Right lobe of liver (tissue), 4 donors: Measurements from ENCODE around the gene CHRM2.

Source experiments
- POLR2A ChIP-seq: fragments of 450-650 bp; IDR thresholded peaks from one replicate; pipeline ENCODE4 v1.6.1; 2017; ENCODE audit warnings: antibody characterized with exemption, mild to moderate bottlenecking
- TF ChIP-seq, protein P1 (sequence below), 4 donors: fragments of 200-600 bp in 3 of 4; fragments of 450-650 bp in 1 of 4; IDR thresholded peaks; one replicate each; pipeline versions ENCODE4 v1.5.1 to v1.8.0; 2016 to 2022; ENCODE audit warnings: antibody characterized with exemption in 4 of 4, mild to moderate bottlenecking in 2 of 4
- donor health status: DM: no; HTN: no; CAD: no.
- donor health status: DM: no; HTN: no; CAD: no.
- donor health status: DM: no; HTN: yes; CAD: no.

DNA sequence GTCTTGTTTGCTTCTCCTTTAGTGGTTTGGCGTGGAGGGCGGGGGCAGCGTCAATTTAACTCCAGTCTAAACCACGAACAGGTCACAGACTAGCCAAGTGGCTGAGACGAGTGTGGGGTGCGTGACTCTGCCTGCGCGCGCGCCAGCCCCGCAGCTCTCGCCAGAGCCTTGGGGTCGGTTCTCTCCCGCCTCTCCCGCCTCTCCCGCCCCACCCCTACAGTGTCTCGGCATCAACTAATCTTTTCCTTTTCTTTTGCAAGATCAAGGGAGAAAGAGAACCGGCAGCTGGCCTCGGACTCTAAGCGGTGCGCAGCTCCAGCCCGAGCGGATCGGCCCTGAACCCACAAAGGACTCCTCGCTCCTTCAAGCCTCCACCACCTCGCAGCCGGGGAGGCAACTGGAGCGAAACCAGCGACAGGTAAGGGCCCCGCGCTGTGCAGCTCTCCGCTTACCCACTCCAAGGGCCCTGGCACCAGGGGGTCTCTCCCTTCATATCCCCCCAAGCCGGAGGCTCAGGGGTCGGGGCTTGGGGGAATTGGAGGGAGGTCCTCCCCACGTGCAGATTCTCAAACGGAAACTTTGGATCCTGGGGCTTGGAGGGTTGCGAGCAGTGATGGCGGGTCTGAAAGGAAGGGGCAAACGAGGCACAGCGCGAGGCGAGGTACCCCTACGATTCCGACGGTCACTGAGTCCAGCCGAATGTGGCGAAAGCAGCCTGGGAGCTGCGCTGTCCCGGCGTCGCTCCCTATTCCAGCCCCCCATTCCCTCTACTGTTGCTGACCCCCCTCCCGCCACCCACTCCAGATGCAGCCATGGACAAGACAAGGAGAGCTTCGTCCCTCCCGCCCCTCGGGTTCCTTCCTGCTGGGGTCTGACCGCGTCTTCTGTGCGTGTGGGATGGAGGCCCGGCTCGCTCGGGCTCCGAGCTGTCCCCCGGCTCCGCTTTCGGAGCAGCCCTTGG lies 829 bp downstream of the CHRM2 start:
- TF ChIP-seq, protein P1, sequence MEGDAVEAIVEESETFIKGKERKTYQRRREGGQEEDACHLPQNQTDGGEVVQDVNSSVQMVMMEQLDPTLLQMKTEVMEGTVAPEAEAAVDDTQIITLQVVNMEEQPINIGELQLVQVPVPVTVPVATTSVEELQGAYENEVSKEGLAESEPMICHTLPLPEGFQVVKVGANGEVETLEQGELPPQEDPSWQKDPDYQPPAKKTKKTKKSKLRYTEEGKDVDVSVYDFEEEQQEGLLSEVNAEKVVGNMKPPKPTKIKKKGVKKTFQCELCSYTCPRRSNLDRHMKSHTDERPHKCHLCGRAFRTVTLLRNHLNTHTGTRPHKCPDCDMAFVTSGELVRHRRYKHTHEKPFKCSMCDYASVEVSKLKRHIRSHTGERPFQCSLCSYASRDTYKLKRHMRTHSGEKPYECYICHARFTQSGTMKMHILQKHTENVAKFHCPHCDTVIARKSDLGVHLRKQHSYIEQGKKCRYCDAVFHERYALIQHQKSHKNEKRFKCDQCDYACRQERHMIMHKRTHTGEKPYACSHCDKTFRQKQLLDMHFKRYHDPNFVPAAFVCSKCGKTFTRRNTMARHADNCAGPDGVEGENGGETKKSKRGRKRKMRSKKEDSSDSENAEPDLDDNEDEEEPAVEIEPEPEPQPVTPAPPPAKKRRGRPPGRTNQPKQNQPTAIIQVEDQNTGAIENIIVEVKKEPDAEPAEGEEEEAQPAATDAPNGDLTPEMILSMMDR (IDR thresholded peaks at IDR 0.05) = no peak
- no peak for TF ChIP-seq POLR2A
